ENCODE data around the gene RAB20. TPM values are rescaled to one million over a fixed set of nuclear protein-coding genes. Genes with fewer than 3 reads are reported as not detected.

RAB20 gene
- total RNA-seq, 1 donor from 2014 or later, result 0.77 TPM

DNA sequence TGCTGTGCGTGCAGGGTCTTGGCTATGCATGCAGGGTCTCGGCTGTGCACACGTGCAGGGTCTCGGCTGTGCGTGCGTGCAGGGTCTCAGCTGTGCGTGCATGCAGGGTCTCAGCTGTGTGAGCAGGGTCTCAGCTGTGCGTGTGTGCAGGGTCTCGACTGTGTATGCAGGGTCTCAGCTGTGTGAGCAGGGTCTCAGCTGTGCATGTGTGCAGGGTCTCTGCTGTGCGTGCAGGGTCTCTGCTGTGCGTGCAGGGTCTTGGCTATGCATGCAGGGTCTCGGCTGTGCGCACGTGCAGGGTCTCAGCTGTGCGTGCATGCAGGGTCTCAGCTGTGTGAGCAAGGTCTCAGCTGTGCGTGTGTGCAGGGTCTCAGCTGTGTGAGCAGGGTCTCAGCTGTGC lies 42.5 kb downstream of the RAB20 start:
- Mint-ChIP-seq H3K27ac (ENCODE audit: unreplicated experiment) (no peak overlapping the region), H3K4me1 (no peaks in the 10 kb centered on the region), H3K27me3 (ENCODE audit: low read depth) (peaks cover 3% of the 10 kb centered on the region), H3K4me3 (no peak overlapping the region), H3K9me3 (no peaks in the 10 kb centered on the region), H3K36me3 (ENCODE audit: low read depth) (peaks cover 8% of the 10 kb centered on the region)
- TF ChIP-seq, protein P1, sequence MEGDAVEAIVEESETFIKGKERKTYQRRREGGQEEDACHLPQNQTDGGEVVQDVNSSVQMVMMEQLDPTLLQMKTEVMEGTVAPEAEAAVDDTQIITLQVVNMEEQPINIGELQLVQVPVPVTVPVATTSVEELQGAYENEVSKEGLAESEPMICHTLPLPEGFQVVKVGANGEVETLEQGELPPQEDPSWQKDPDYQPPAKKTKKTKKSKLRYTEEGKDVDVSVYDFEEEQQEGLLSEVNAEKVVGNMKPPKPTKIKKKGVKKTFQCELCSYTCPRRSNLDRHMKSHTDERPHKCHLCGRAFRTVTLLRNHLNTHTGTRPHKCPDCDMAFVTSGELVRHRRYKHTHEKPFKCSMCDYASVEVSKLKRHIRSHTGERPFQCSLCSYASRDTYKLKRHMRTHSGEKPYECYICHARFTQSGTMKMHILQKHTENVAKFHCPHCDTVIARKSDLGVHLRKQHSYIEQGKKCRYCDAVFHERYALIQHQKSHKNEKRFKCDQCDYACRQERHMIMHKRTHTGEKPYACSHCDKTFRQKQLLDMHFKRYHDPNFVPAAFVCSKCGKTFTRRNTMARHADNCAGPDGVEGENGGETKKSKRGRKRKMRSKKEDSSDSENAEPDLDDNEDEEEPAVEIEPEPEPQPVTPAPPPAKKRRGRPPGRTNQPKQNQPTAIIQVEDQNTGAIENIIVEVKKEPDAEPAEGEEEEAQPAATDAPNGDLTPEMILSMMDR (conservative IDR thresholded peaks at IDR 0.05), result no peak
- no peak for DNase-seq (ENCODE audit: low read depth, low spot score)

DNA sequence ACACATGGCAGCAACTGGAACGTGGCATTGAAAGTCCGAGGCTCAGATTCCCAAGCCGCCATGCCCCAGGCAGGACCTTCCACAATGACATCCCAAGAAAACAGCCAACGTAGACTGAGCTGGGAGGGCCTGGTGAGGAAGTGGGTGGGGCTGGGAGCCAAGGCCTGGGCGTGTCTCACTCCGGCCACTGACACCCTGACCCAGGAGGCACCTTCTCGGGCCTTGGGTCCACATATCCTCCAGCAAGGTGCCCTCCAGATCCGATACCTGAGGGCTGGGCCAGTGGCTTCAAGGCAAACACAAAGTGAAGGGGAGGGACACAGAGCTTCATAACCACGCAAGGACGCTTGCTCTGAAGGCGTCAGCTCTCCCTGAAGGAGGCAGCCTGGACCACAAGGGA lies 43.0 kb downstream of the RAB20 start:
- no peaks in the 10 kb centered on the region for H3K4me1 Mint-ChIP-seq
- H3K36me3 Mint-ChIP-seq (ENCODE audit: low read depth), result peaks cover 12% of the 10 kb centered on the region
- H3K9me3 Mint-ChIP-seq, result no peaks in the 10 kb centered on the region
- TF ChIP-seq, protein P1 (conservative IDR thresholded peaks at IDR 0.05), result no peak
- H3K4me3 Mint-ChIP-seq, result no peak overlapping the region
- H3K27me3 Mint-ChIP-seq (ENCODE audit: low read depth), result peaks cover 3% of the 10 kb centered on the region
- DNase-seq (ENCODE audit: low read depth, low spot score), result no peak
- H3K27ac Mint-ChIP-seq (ENCODE audit: unreplicated experiment), result no peak overlapping the region

DNA sequence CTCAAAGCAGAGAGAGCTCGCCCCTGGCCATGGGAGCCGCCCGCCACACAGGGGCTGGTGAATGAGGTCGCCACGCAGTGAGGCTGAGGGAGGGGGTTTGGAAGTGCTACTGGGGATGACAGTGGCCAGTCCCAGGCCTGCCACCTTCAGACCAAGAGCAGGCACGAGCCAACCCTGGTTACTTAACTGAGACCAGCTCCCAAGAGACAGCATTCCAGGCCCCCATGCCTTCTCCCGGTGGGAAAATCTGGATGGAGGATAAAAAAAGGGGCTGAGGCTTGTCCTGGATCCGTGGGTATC lies 43.3 kb downstream of the RAB20 start:
- Mint-ChIP-seq H3K4me3 (no peak overlapping the region), H3K27me3 (ENCODE audit: low read depth) (peaks cover 3% of the 10 kb centered on the region), H3K9me3 (no peaks in the 10 kb centered on the region), H3K36me3 (ENCODE audit: low read depth) (peaks cover 12% of the 10 kb centered on the region), H3K4me1 (no peaks in the 10 kb centered on the region), H3K27ac (ENCODE audit: unreplicated experiment) (no peak overlapping the region)
- TF ChIP-seq, protein P1 (conservative IDR thresholded peaks at IDR 0.05), result no peak
- DNase-seq (ENCODE audit: low read depth, low spot score), result no peak

DNA sequence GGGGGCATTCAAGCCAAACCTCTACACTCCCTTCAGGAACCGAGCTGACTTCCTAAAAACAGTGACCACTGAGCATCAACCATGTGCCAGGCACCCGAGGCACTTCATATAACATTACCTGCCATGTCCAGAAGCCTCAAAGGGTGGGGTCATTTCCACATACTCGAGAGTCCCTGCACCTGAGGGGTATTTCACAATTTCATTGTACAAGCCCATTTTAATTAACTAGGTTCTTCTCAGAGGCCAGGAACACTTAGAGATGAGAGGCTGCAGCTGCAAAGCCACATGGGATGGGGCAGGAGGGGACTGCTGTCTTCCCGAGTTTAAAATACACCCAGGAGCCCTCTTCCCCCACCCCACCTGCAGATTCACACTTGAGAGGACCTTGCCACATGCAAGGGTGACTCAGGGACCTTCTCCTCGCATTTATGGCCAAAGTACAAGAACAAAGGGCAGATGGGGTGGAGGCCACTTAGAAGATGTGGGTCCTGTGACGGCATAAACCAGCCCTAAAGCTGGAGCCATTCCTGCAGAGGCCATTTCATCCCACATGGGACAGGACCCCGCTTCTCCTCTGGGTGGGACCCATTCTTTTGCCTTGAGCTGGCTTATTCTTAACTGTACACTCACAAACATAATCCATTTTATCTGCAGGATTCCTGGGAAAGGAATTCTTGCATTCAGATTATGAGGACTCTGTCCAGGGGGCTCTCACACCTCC lies 43.9 kb downstream of the RAB20 start:
- no peak for DNase-seq (ENCODE audit: low read depth, low spot score)
- no peaks in the 10 kb centered on the region for H3K27me3 Mint-ChIP-seq (ENCODE audit: low read depth)
- H3K27ac Mint-ChIP-seq (ENCODE audit: unreplicated experiment), result no peak overlapping the region
- no peak overlapping the region for H3K4me3 Mint-ChIP-seq
- TF ChIP-seq, protein P1 (conservative IDR thresholded peaks at IDR 0.05), result no peak
- H3K4me1 Mint-ChIP-seq, result no peaks in the 10 kb centered on the region
- peaks cover 15% of the 10 kb centered on the region for H3K36me3 Mint-ChIP-seq (ENCODE audit: low read depth)
- no peaks in the 10 kb centered on the region for H3K9me3 Mint-ChIP-seq

DNA sequence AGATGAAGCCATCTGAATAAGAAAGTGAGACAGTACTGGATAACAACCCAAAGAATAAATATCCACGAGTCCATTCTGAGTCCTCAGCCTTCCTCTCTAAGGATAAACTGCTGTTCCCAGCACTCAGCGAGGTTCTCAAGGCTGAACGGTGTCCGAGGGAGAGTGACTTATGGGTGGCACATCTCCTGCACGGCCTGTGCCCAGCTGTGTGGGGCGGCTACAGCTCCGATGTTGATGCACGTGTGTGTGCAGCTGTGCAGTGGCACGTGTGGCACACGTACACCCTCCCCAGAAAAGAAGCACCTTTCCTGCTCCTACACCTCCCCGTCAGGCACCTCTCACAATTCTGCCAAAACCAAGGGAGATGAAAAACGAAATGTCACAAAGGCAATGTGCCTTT lies 45.0 kb downstream of the RAB20 start:
- TF ChIP-seq, protein P1 (conservative IDR thresholded peaks at IDR 0.05), result no peak
- Mint-ChIP-seq H3K4me3 (no peak overlapping the region), H3K9me3 (no peaks in the 10 kb centered on the region), H3K4me1 (no peaks in the 10 kb centered on the region), H3K36me3 (ENCODE audit: low read depth) (peaks cover 18% of the 10 kb centered on the region), H3K27ac (ENCODE audit: unreplicated experiment) (no peak overlapping the region), H3K27me3 (ENCODE audit: low read depth) (no peaks in the 10 kb centered on the region)
- DNase-seq (ENCODE audit: low read depth, low spot score), result no peak
